Endothelial cell of umbilical vein (primary cell): ENCODE measurements around the gene STAT4. TPM values are rescaled to one million over a fixed set of nuclear protein-coding genes. Genes with fewer than 3 reads are reported as not detected.

ENCODE experiments used
- BruUV-seq: library from RNA; stranded (reverse); fragments of 400-500 nt; replicated peaks from 2 replicates; lab custom pipeline; 2021; lab: Mats Ljungman, UMichigan
- CTCF ChIA-PET: fragments of 300-600, 350-600 bp; sonication (Branson Sonifier 250); formaldehyde crosslinking; loops from one replicate; lab custom pipeline; 2021; ENCODE audit warnings: antibody characterized with exemption, inconsistent platforms; lab: Charles Lee
- POLR2A ChIA-PET: fragments of 300-600, 350-600 bp; sonication (Branson Sonifier 250); formaldehyde crosslinking; loops from one replicate; lab custom pipeline; 2021; ENCODE audit warnings: antibody characterized with exemption, inconsistent platforms; lab: Charles Lee
- DNase-seq: peaks from one replicate; pipeline ENCODE4 v3.0.0-alpha.2; 2011; ENCODE audit warnings: low read depth, low spot score
- FAIRE-seq: peaks from 2 replicates; lab custom pipeline; 2011; peaks lifted over from hg19 to GRCh38; lab: Jason Lieb, UNC
- H2AFZ ChIP-seq: 2 replicates; pipeline ENCODE4 v1.6.0; 2012; ENCODE audit warnings: low read depth, low read length, control low read depth, inconsistent platforms
- H3K27ac ChIP-seq: 2 replicates; pipeline ENCODE4 v1.5.1; 2011; ENCODE audit warnings: low read depth, mild to moderate bottlenecking, control low read depth, low read length, moderate library complexity; ENCODE audit not compliant: insufficient read depth
- H3K27me3 ChIP-seq, 2 experiments: 2 replicates each; pipeline versions ENCODE4 v1.6.0 to v1.6.1; 2011; ENCODE audit warnings: low read length in 2 of 2, mixed read lengths in 1 of 2; ENCODE audit not compliant: control insufficient read depth in 2 of 2, insufficient read depth in 2 of 2
- H3K36me3 ChIP-seq, 2 experiments: 2 replicates in 1 of 2; 3 replicates in 1 of 2; pipeline ENCODE4 v1.5.1; 2011; ENCODE audit warnings: low read length in 2 of 2, mild to moderate bottlenecking in 1 of 2, moderate library complexity in 1 of 2; ENCODE audit not compliant: control insufficient read depth in 2 of 2, insufficient read depth in 2 of 2; ENCODE audit errors: extremely low read depth in 1 of 2
- H3K4me1 ChIP-seq: 3 replicates; pipeline ENCODE4 v1.5.1; 2011; ENCODE audit warnings: mild to moderate bottlenecking, low read length; ENCODE audit not compliant: control insufficient read depth, insufficient read depth; ENCODE audit errors: extremely low read depth
- H3K4me2 ChIP-seq: 2 replicates; pipeline ENCODE4 v1.6.1; 2011; ENCODE audit warnings: low read length, control low read depth, mixed read lengths; ENCODE audit not compliant: insufficient read depth
- H3K4me3 ChIP-seq, 3 experiments: fragments of 200-600 bp in 1 of 3; sonication (generic), shearing (Covaris generic) in 1 of 3; replicated peaks in 1 of 3; 2 replicates each; pipeline ENCODE4 v1.5.1; 2011 to 2016; ENCODE audit warnings: control low read depth in 3 of 3, low read length in 3 of 3, mild to moderate bottlenecking in 2 of 3, inconsistent platforms in 1 of 3, low read depth in 1 of 3, moderate library complexity in 1 of 3; ENCODE audit not compliant: insufficient read depth in 1 of 3
- H3K79me2 ChIP-seq: 2 replicates; pipeline ENCODE4 v1.6.0; 2012; ENCODE audit warnings: low read length, inconsistent platforms; ENCODE audit not compliant: control insufficient read depth, insufficient read depth
- H3K9ac ChIP-seq: replicated peaks from 2 replicates; pipeline ENCODE3; 2011; ENCODE audit warnings: low read length, control low read depth; ENCODE audit not compliant: insufficient read depth; ENCODE audit errors: extremely low read depth
- H3K9me1 ChIP-seq: replicated peaks from 3 replicates; pipeline ENCODE4 v1.6.0; 2011; ENCODE audit warnings: mild to moderate bottlenecking, low read length; ENCODE audit not compliant: control insufficient read depth, insufficient read depth; ENCODE audit errors: extremely low read depth
- H3K9me3 ChIP-seq: replicated peaks from 2 replicates; pipeline ENCODE4 v1.5.1; 2012; ENCODE audit warnings: low read length, inconsistent platforms; ENCODE audit not compliant: control insufficient read depth, insufficient read depth
- H4K20me1 ChIP-seq: replicated peaks from 2 replicates; pipeline ENCODE3; 2011; ENCODE audit warnings: mild to moderate bottlenecking, low read length; ENCODE audit not compliant: control insufficient read depth, insufficient read depth; ENCODE audit errors: extremely low read depth
- EZH2 ChIP-seq: IDR thresholded peaks from 2 replicates; pipeline ENCODE4 v1.6.1; 2012; ENCODE audit warnings: borderline replicate concordance, low read depth, mild to moderate bottlenecking, moderate library complexity, low read length, inconsistent platforms; ENCODE audit not compliant: severe bottlenecking
- FOS ChIP-seq: IDR thresholded peaks from 2 replicates; pipeline ENCODE4 v1.6.1; 2011; ENCODE audit warnings: mild to moderate bottlenecking, low read length, moderate library complexity, borderline replicate concordance; ENCODE audit not compliant: insufficient read depth
- GATA2 ChIP-seq: IDR thresholded peaks from 2 replicates; pipeline ENCODE4 v1.7.0; 2011; ENCODE audit warnings: low read depth, mild to moderate bottlenecking, moderate library complexity, mixed read lengths, low read length; ENCODE audit not compliant: insufficient read length, insufficient read depth
- JUN ChIP-seq: IDR thresholded peaks from 2 replicates; pipeline ENCODE4 v1.6.1; 2011; ENCODE audit warnings: borderline replicate concordance, low read depth; ENCODE audit not compliant: insufficient read length, insufficient read depth
- MYC ChIP-seq: IDR thresholded peaks from one replicate; pipeline ENCODE4 v1.6.1; 2011; ENCODE audit warnings: mild to moderate bottlenecking, low read depth, low read length
- POLR2A ChIP-seq: IDR thresholded peaks from 2 replicates; pipeline ENCODE4 v1.6.1; 2012; ENCODE audit warnings: low read depth, mild to moderate bottlenecking, control low read depth, low read length
- POLR2AphosphoS5 ChIP-seq: IDR thresholded peaks from 2 replicates; pipeline ENCODE4 v1.6.1; 2012; ENCODE audit warnings: low read depth, mild to moderate bottlenecking, control low read depth, low read length, moderate library complexity; ENCODE audit not compliant: insufficient read depth
- dilution Hi-C: fragments of 300-500 bp; cut with MboI; formaldehyde crosslinking; loops from one replicate; pipeline ENCODE4 v1.15.0; 2019; ENCODE audit warnings: low sequenced_read_pairs; ENCODE audit not compliant: extremely low pct_ligation_motif_present
- intact Hi-C: fragments of 100-400 bp; cut with micrococcal nuclease; formaldehyde crosslinking; loops from one replicate; pipeline ENCODE4 v1.10.0; 2022
- polyA plus RNA-seq, 4 experiments: library from polyadenylated mRNA; depleted of rRNA in 3 of 4; stranded (reverse) in 3 of 4; unstranded in 1 of 4; fragments of >200 nt; gene quantifications; 2 replicates each; pipeline versions ENCODE4 v1.2.1 to v1.2.3, GENCODE V29; 2011 to 2012; ENCODE audit warnings: missing spikeins in 1 of 4
- total RNA-seq: library from RNA; stranded (reverse); gene quantifications from 2 replicates; pipeline ENCODE4 v1.2.3, GENCODE V29; 2021
- TF ChIP-seq, protein P1 (sequence below), 2 donors: IDR thresholded peaks; 1 replicate in 1 of 2; 2 replicates in 1 of 2; pipeline ENCODE4 v1.5.1; 2011; ENCODE audit warnings: low read length in 2 of 2, mild to moderate bottlenecking in 2 of 2, moderate library complexity in 2 of 2, control low read depth in 1 of 2, inconsistent platforms in 1 of 2, low read depth in 1 of 2; ENCODE audit not compliant: insufficient read depth in 1 of 2; ENCODE audit errors: extremely low read depth in 1 of 2
- TF ChIP-seq, protein P2 (sequence below): IDR thresholded peaks from 2 replicates; pipeline ENCODE4 v1.6.1; 2011; ENCODE audit not compliant: insufficient read depth, insufficient read length

STAT4 gene
- total and polyA plus RNA-seq, 2 donors (not counting 3 experiments of a cell fraction or from before 2014, with no cell fraction given) = 0.46 to 1.2 TPM

DNA sequence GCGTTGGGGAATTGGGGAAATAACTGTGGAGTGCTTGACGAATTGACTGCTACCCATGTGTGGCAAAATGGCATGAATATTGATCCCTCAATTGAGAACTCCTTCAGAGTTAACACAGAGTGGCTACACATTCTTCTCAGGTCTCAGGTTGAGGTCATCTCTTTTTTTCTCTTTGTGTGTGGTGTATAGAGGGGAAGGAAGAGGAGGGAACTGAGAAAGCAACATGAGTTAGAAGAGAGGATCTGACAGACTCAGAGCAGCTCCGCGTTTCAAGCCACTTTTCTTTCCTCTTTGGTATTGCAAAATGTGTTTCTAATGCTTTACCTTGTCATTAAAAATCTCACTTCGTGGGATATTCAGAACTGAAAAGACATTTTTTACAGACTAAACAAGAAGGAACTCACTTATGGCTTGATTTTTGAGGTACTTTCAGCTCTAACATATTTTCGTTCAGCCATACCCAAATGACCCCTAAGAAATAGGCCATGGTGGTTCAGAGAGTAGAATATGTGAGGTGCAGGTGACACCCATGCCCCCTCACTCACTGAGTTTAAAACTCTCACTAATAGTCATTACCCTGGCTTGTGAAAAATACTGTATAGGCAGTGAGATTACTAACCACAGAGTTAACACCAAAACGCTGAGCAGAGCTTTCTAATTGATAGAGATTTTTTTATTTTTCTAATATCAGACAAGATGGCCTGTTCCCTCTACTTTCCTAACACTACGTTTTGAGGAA, 22.5 kb downstream of the STAT4 start:
- H3K9me3 ChIP-seq = no peaks in the 10 kb centered on the region
- no peaks in the 10 kb centered on the region for H3K4me1 ChIP-seq
- no peaks in the 10 kb centered on the region for H3K27me3 ChIP-seq
- H3K27ac ChIP-seq = no peak overlapping the region
- DNase-seq (no peak), FAIRE-seq (no peak)
- ChIA-PET POLR2A (no interaction called here), CTCF (interaction anchor here (1.1 to 1.2 kb wide), 2 partner anchors 27 to 76 kb away, joined by 3 read pairs; no protein-coding TSS in a partner anchor)
- dilution Hi-C loops (no loop called here), intact Hi-C loops (no loop called here)
- H2AFZ ChIP-seq = no peak overlapping the region
- H3K9me1 ChIP-seq = no peaks in the 10 kb centered on the region
- no peak overlapping the region for H3K4me3 ChIP-seq
- no peak overlapping the region for H3K9ac ChIP-seq
- no peak overlapping the region for H3K4me2 ChIP-seq
- no peaks in the 10 kb centered on the region for H3K36me3 ChIP-seq
- H4K20me1 ChIP-seq = no peaks in the 10 kb centered on the region
- no peak for TF ChIP-seq POLR2AphosphoS5
- TF ChIP-seq MYC = no peak
- TF ChIP-seq, protein P1, sequence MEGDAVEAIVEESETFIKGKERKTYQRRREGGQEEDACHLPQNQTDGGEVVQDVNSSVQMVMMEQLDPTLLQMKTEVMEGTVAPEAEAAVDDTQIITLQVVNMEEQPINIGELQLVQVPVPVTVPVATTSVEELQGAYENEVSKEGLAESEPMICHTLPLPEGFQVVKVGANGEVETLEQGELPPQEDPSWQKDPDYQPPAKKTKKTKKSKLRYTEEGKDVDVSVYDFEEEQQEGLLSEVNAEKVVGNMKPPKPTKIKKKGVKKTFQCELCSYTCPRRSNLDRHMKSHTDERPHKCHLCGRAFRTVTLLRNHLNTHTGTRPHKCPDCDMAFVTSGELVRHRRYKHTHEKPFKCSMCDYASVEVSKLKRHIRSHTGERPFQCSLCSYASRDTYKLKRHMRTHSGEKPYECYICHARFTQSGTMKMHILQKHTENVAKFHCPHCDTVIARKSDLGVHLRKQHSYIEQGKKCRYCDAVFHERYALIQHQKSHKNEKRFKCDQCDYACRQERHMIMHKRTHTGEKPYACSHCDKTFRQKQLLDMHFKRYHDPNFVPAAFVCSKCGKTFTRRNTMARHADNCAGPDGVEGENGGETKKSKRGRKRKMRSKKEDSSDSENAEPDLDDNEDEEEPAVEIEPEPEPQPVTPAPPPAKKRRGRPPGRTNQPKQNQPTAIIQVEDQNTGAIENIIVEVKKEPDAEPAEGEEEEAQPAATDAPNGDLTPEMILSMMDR (IDR thresholded peaks at IDR 0.05; ENCODE audit: extremely low read depth in 1 of 2, insufficient read depth in 1 of 2, low read depth in 1 of 2, low read length in 2 of 2) = no peak
- no peak for TF ChIP-seq FOS
- no peak for TF ChIP-seq GATA2
- no peak for TF ChIP-seq JUN
- TF ChIP-seq, protein P2, sequence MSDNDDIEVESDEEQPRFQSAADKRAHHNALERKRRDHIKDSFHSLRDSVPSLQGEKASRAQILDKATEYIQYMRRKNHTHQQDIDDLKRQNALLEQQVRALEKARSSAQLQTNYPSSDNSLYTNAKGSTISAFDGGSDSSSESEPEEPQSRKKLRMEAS = no peak
- no peak for TF ChIP-seq EZH2
- TF ChIP-seq POLR2A = no peak
- BruUV-seq = no TSS peak
- H3K79me2 ChIP-seq = no peaks in the 10 kb centered on the region
